ENCODE results near the gene RBMY1B. TPM values are rescaled to one million over a fixed set of nuclear protein-coding genes. Genes with fewer than 3 reads are reported as not detected.

The RBMY1B gene
- total and polyA plus RNA-seq, 2 donors (not counting 1 experiment from before 2014, with no cell fraction given) = not detected

Other genes starting within 250 kb of the RBMY1B start
- not detected in 2 replicates for gene RBMY1A1, start 23.5 kb downstream of the RBMY1B start, total RNA-seq
- gene RBMY1A1, start 23.5 kb downstream of the RBMY1B start, polyA plus RNA-seq = not detected in 2 replicates

All from B cell (primary cell).